NOMO-1 treated with dmso at 0.1 percent for 144 hours (cell line): Measurements from ENCODE around the gene NLRP4.
"Not testable (repeated sequence)": the region's sequence is repeated elsewhere in the genome, so short reads cannot be mapped to it uniquely, and the experiment has no call there.

Experiments used
- DNase-seq: peaks from one replicate; lab custom pipeline; 2025; ENCODE audit not compliant: unreplicated experiment; lab: John Stamatoyannopoulos, UW

NLRP4 gene

DNA sequence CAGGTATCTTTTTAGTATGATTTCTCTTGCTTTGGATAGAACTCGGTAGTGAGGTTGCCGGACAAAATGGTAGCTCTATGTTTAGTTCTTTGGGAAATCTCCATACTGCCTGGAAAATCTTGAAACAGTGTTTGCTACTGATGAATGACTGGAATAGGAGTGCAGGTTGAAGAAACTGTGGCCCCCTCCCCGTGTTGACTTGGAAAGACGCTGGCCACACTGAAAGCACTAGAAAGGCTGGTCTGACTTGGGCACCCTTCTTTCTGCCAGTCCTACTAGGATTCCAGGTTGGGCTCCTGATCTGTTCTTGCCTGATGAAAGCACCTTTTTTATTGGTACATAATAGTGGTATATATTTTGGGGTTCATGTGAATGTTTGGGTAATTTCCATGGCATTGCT, 46.3 kb downstream of the NLRP4 start:
- DNase-seq: no peak

DNA sequence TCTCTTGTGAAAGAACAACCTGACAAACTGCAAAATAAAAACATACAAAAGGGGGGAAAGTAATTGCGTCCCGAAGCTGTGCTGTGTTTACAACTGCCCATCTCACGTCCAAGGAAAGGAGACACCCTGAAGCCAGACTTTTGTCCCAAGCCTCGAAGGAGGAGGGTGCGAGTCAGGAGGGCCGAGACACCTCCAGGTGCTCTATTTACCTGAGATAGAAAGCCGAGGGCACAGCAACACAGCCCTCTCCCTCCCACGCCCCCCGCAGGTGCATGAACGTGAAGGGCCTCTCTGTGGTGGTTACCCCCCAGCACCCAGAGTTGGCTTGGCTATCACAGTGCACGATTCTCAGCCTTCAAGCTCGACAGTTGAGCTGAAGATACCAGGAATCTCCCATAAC, 62.6 kb downstream of the NLRP4 start:
- DNase-seq: no peak

DNA sequence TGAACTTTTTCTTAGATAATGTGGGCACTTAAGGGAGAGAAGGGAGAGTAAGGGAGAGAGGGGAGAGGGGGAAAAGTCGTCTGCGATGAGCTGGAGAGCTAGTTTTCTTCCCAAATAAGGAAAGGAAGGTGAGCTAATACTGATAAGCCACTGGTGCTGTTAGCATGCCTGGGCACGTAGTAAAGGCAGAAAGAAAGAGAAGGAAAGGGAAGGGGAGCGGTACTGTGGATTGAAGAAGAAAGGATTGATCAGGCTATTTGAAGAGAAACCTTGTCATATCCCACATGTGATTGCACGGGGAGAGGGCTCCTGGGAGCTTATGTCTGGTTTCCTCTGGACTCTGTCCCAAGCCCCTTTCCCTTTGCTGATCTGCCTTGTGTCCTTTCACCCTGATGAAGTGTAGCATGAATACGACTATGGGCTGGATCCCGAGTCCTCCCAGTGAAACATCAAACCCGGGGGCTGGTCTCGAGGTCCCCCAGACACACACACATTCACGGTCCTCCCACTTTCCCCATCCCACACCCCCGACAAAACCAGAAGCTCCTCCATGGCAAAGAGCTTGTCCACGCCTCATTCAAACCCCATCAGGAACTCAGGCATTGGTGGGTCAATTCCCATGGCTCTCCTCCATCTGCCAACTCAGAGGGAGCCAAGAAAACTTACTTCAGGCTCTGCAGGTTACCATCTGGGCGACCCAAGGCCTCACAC, 65.2 kb downstream of the NLRP4 start:
- no peak for DNase-seq

DNA sequence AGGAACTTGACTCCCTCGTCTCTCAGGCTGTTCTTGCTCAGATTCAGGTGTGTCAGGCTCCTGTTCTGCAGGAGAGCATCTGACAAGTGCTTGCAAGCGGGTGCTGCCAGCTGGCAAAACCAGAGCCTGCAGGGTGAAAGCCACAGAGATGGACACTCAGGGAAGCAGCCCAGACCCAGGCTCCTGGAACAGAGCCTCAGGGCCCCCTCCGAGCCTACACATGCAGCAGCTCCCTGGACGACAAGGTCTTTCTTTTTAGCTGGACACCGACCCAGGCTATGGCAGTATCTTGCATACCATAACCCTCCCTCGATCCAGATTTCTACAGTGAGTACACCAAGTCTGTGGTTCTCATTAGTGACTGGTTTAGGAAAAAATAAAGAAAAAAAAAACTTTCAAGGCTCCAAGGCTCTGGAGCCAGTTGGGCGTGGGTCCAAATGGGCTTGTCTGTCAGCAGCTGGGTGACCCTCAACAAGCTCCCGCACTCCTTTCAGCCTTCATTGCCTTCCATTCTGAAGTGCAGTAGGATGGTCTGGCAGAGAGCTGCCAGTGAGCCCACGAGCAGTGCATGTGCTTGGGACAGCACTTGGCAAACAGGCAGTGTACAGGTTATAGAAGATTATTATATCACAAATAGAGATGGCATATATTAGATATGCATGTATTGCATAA, 65.9 kb downstream of the NLRP4 start:
- no peak for DNase-seq

DNA sequence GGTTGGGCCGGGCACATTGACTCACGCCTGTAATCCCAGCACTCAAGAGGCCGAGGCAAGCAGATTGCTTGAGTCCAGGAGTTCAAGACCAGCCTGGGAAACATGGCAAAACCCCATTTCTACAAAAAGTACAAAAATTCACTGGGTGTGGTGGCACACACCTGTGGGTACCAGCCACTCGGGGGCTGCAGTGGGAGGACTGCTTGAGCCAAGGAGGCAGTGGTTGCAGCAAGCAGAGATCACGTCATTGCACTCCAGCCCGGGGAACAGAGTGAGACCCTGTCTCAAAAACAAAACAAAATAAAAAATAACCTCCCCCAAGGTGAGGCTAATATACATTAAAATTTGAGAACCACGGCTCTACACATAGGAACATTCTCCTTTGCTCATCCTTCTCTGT, 70.9 kb downstream of the NLRP4 start:
- no peak for DNase-seq

DNA sequence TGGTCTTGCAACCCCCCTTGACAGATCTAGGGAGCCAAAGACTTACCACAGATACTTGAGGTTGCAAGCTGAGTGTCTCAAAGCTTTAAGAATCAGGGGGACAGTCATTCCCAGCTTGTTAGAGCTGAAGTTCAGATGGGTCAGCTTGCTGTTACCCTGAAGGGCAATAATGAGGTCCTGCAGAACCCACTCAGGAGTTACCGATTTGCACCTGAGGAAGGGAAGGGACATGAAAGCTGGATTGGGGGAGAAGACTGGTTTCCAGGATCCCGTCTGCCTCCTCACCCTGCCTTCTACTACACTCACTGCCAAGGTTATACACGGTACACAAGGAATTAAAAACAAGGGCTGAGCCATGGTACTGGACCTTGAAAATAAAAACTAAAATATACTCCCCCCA, 71.4 kb downstream of the NLRP4 start:
- no peak for DNase-seq

DNA sequence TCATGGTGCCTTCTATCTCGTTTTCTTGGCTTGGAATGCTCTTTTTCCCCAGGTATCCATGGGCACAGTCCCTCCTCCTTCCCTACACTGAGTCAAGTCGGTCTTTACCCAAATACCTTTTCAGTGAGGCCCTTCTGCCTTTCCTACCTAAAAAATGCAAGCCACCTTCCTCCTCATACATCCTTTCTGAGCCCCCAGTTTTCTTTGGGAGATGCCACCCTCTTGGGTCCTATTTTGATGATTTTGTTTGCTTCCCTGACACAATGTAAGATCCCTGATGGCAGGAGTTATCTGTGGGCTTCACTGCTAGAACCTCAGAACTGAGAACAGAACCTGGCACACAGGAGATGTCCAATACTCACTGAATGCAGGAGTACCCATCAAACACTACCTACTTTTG, 73.5 kb downstream of the NLRP4 start:
- DNase-seq: no peak

DNA sequence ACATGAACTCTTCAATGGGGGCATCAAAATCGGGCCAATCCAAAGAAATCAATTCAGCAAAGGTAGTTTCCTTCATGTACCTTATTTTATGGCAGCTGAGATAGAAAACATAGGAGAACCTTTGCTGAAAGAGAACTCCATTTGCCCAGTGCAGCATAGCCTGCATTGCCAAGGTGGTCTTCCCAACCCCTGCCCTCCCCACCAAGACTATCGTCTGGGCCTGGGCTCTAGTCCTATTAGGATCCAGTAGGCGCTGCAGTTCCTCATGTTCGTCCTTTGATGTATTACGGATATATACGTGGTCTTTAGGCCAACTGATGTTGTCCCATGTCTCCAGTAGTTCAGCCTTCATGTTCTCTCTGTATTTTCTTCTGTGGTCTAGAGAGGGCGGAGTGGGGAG, 76.6 kb downstream of the NLRP4 start:
- no peak for DNase-seq

DNA sequence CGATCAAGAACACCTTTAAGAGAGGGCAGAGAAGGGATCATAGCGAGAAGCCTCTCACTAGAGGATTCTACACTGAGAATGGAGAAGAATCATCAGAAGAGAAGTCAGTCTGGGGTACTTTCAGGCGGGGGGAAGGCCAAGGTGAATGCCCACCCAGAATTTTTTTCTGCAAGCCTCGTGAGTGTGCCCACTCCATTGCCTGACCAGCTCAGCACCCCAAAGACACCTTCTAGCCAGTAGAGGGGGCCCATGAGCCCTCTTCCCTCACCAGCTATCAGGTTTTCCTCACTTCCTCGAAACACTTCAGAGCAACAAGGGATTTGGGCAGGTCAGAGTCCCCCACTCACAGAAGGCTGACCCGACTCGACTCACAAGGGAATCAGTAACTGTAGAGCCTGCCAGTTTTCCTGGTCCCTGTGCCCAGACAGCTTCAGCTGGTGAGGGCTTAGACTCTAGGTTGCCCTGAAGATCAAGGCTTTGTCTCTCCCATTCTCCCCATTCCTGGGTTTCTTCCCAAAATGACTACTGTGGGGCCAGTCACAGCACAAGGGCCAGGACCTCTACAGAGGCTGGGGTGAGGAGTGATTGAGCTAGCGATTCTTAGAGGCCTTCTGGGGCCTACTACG, 77.4 kb downstream of the NLRP4 start:
- DNase-seq: no peak

DNA sequence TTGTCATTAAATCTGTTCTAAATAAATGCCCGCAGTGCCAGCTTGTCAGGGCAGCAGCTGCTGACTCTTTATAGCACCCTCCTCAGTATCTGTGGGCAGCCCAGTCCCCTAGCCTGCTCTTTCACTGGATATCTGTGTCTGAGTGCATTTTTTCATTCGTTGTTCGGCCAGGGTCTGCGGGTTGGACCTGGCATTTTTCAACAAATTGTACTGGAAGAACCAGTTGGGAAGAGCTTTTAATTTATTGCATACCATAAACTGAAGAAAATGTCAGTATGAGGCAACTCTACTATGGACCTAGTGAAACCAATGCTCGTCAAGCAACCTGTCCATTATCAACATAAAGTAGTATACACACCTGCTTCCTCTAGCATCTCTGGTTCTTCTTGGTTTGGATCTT, 87.2 kb downstream of the NLRP4 start:
- no peak for DNase-seq

DNA sequence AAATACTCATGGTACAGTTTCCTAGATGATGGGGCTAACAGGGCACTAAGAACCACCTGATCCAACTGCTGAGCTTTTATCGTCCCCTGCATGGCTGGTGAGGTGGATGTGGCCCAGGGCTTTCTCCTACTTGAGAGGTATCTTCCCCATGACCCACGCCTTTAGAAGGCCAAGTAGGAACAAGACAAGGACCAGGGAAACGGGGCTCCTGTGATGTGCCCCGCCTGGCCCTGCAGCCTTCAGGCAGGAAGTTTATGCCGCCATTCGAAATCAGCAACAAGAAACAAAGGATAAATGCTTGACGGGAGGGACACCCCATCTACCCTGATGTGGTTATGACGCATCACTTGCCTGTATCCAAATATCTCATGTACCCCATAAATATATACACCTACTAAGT, 91.7 kb downstream of the NLRP4 start:
- no peak for DNase-seq

DNA sequence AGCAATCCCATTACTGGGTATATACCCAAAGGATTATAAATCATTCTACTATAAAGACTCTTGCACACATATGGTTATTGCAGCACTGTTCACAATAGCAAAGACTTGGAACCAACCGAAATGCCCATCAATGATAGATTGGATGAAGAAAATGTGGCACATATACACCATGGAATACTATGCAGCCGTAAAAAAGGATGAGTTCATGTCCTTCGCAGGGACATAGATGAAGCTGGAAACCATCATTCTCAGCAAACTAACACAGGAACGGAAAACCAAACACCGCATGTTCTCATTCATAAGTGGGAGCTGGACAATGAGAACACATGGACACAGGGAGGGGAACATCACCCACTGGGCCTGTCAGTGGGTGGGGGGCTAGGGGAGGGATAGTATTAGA, 92.9 kb downstream of the NLRP4 start:
- not testable (repeated sequence) for DNase-seq

DNA sequence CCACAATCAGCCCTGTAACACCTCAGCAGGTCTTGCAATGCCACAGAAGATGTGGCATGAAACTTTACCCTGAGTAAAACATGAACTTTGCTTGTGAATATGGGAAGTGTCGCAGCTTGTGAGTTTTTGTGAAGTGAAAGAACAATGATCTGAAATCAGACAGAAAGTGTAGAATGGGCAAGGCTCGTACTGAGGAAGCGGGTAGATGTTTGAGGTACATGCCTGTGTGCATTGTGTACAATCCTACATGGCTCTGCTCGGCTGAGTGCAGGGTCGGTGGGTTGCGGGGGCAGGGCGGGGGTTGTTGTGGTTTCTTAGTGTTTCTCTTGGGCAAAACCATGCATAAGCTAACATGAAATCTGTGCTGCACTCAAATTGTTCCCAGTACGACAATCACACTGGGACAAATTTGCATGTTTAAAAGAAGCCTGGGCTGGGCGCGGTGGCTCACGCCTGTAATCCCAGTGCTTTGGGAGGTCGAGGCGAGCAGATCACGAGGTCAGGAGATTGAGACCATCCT, 94.7 kb downstream of the NLRP4 start:
- DNase-seq: no peak
